ENCODE measurements around the gene ACD. TPM values are rescaled to one million over a fixed set of nuclear protein-coding genes. Genes with fewer than 3 reads are reported as not detected.

The ACD gene
- total and polyA plus RNA-seq, 2 of the 4 experiments (the other 2 are of a cell fraction): 15.6 to 31.1 TPM

GRCh38 chr16:67663151-67663876 is 3.3 kb upstream of the ACD start:
- ATAC-seq (ENCODE audit: low read depth): no peak
- ChIA-PET POLR2A (ENCODE audit: unreplicated experiment) (no interaction called here), CTCF (interaction anchor here (1.5 kb wide), 1 partner anchor 142 kb away, joined by 4 read pairs; no protein-coding TSS in a partner anchor)
- intact Hi-C loops (cut with micrococcal nuclease) (no loop called here), dilution Hi-C loops (cut with HindIII; ENCODE audit: low sequenced_read_pairs, unreplicated experiment) (no loop called here), in situ Hi-C loops (cut with MboI; ENCODE audit: low sequenced_read_pairs) (loop anchor here (10.0 kb wide), 1 partner anchor 139 kb away; the partner anchor contains the start of gene RIPOR1)
- H3K4ac ChIP-seq (ENCODE audit: low read depth, low read length): no peak overlapping the region
- H4K20me1 ChIP-seq (ENCODE audit: insufficient read depth, low read length): peaks cover 7% of the 10 kb centered on the region
- no peak overlapping the region for H2AFZ ChIP-seq (replicated peaks; ENCODE audit: low read length, poor library complexity)
- no peak overlapping the region for H3K23ac ChIP-seq (ENCODE audit: low read depth, low read length)
- H3K56ac ChIP-seq (ENCODE audit: extremely low read depth, insufficient read depth, low read length): no peak overlapping the region
- H2BK5ac ChIP-seq (ENCODE audit: low read depth, low read length, poor library complexity, severe bottlenecking): no peak overlapping the region
- H2BK20ac ChIP-seq (ENCODE audit: low read depth, low read length): no peak overlapping the region
- peaks cover 18% of the 10 kb centered on the region for H3K4me1 ChIP-seq (ENCODE audit: control insufficient read depth, insufficient read depth, low read length)
- H2BK120ac ChIP-seq (ENCODE audit: low read depth, low read length): no peak overlapping the region
- H3K9me3 ChIP-seq (ENCODE audit: control insufficient read depth, insufficient read depth, low read length): no peaks in the 10 kb centered on the region
- no peak overlapping the region for H2AK9ac ChIP-seq (replicated peaks; ENCODE audit: low read depth, low read length, poor library complexity)
- TF ChIP-seq POLR2A (IDR thresholded peaks at IDR 0.05; ENCODE audit: low read depth, low read length) (no peak), CTCF (conservative IDR thresholded peaks at IDR 0.05; ENCODE audit: low read depth, low read length) (peak; percentile 35; the same call in 1 of the 2 replicates)
- H2AK5ac ChIP-seq (ENCODE audit: low read depth, low read length): no peak overlapping the region
- H3K9me1 ChIP-seq (ENCODE audit: insufficient read depth, low read length): peaks cover 4% of the 10 kb centered on the region
- no peak overlapping the region for H3K27ac ChIP-seq (ENCODE audit: insufficient read depth, low read length)
- WGBS, 2 experiments (ENCODE audit: extremely low coverage in 2 of 2, insufficient read length in 1 of 2): 89% methylated on average over 8 of the region's 25 CpGs; no CpG with 5 or more reads in 1 of the 2 experiments
- no peak overlapping the region for H3K18ac ChIP-seq (ENCODE audit: low read depth, low read length)
- peaks cover 2% of the 10 kb centered on the region; the same call in 1 of the 2 replicates for H3K36me3 ChIP-seq (ENCODE audit: control insufficient read depth, insufficient read depth, low read length)
- H3K27me3 ChIP-seq (ENCODE audit: control insufficient read depth, insufficient read depth, low read length): no peaks in the 10 kb centered on the region
- no peak overlapping the region for H3K4me3 ChIP-seq (ENCODE audit: insufficient read depth, low read depth, low read length)
- no peak overlapping the region for H3K4me2 ChIP-seq (ENCODE audit: low read depth, low read length)
- H4K5ac ChIP-seq (ENCODE audit: low read depth, low read length): no peak overlapping the region
- peaks cover 11 to 29% of the 10 kb centered on the region in 2 experiments for H3K79me1 ChIP-seq (ENCODE audit: low read depth in 1 of 2, low read length in 2 of 2)
- H4K91ac ChIP-seq (ENCODE audit: insufficient read depth, low read depth, low read length): no peak overlapping the region
- H3K9ac ChIP-seq (ENCODE audit: low read depth, low read length): no peak overlapping the region
- no TSS peak for BruUV-seq (replicated peaks)
- DNase-seq: no peak
- no peak overlapping the region for H2BK15ac ChIP-seq (ENCODE audit: low read depth, low read length)
- H4K8ac ChIP-seq (ENCODE audit: low read depth in 2 of 2, low read length in 2 of 2): no peak overlapping the region
- H3K14ac ChIP-seq (replicated peaks; ENCODE audit: low read depth, low read length): no peak overlapping the region

All from IMR-90 (cell line).